ES-I3 (cell line): Measurements from ENCODE around the gene FAM13A.

Source experiments
- H3K36me3 ChIP-seq: 2 replicates; pipeline ENCODE4 v1.6.1; 2013; ENCODE audit warnings: mild to moderate bottlenecking, low read length, control low read depth, moderate library complexity; ENCODE audit not compliant: insufficient read depth
- H3K4me1 ChIP-seq: 2 replicates; pipeline ENCODE4 v1.6.1; 2013; ENCODE audit warnings: mild to moderate bottlenecking, control low read depth, low read length; ENCODE audit not compliant: insufficient read depth
- H3K9ac ChIP-seq: 2 replicates; pipeline ENCODE4 v1.6.1; 2013; ENCODE audit warnings: low read depth, mild to moderate bottlenecking, low read length, moderate library complexity
- H3K9me3 ChIP-seq: 2 replicates; pipeline ENCODE4 v1.6.1; 2013; ENCODE audit warnings: mild to moderate bottlenecking, low read length, moderate library complexity; ENCODE audit not compliant: control insufficient read depth, insufficient read depth

The FAM13A gene

DNA sequence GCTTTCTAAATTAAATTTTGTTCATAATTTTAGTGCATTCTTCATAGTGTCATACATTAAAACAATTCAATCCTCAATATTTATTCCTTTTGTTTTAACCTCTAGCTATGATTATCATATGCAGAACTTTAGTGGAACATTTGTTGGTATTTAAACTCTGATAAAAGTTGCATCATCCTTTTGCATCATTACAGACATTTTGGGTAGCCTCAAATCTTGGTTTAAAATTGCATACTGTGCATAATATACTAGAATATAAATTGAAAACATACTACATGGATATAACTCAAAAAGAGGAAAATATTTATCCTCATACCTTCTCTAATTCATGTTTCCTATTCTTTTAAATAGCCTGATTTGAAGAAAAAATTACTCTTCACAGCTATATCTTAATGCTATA, 262.0 kb downstream of the FAM13A start:
- peaks cover 16% of the 10 kb centered on the region for H3K4me1 ChIP-seq
- no peak overlapping the region for H3K9ac ChIP-seq
- H3K36me3 ChIP-seq = no peaks in the 10 kb centered on the region
- no peaks in the 10 kb centered on the region for H3K9me3 ChIP-seq

DNA sequence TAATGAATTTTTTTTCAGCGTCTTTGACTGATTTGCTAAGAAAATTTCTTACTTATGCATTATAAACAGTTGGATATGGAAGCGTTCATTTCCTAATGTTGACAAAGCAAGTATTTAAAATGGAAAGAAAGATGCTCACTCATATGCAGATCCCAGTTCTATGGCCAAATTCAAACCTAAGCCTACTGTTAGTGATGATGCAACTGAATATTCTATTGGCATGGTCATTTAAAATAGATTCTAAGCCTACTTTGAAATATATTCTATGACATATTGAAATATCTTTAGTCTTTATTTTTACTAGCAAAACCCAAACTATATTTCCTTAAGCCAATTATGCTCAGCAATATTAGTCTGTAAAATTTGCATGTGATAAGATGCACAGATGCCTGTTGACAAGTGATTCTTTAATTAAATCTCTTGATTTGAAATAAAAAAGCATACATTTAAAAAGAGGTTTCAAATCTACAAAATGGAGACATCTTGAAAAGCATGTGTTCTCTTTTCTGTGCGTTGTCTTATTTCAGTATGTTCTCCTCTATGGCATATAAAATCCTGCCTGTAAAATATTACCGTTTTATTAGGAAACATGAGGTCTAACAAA, 262.8 kb downstream of the FAM13A start:
- Histone ChIP-seq H3K36me3 (no peaks in the 10 kb centered on the region), H3K9ac (no peak overlapping the region), H3K9me3 (no peaks in the 10 kb centered on the region), H3K4me1 (peaks cover 16% of the 10 kb centered on the region)

DNA sequence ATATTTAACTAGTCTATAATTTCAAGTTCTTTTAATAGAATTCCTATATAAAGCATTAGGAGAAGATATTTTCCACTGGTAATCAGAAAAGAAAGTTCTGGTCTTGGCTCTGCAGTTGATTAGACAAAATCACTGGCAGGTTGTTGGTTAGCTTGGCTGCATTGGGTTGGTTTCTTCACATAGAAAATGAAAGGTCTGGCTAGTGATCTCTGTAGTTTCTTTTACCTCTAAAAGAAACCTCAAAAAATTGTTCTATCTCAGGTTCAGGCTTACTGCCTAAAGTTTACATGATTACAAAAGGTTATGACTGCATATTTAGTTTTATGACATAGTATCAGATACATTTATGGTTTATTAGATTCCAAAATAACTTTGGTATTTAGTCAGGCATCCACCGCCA, 263.5 kb downstream of the FAM13A start:
- Histone ChIP-seq H3K36me3 (no peaks in the 10 kb centered on the region), H3K9me3 (no peaks in the 10 kb centered on the region), H3K4me1 (peaks cover 16% of the 10 kb centered on the region), H3K9ac (no peak overlapping the region)

DNA sequence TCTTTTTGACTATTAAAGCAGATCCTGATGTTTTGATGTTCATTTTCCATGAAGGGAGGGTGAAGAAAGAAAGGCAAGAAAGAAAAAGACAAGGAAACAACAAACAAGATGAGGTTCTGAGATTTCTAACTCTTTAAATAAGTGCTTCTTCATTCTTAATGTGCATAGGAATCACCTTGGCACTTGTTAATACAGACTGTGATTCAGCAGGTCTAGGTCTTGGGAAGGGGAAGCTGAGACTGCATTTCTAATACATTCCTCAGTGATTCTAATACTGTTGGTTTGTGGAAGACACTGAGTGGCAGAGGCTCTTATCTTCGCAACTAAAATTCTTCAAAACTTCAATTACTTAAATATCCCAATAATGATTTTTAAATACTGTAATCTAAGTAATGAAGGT, 264.2 kb downstream of the FAM13A start:
- Histone ChIP-seq H3K9ac (no peak overlapping the region), H3K36me3 (no peaks in the 10 kb centered on the region), H3K4me1 (peaks cover 16% of the 10 kb centered on the region), H3K9me3 (no peaks in the 10 kb centered on the region)

DNA sequence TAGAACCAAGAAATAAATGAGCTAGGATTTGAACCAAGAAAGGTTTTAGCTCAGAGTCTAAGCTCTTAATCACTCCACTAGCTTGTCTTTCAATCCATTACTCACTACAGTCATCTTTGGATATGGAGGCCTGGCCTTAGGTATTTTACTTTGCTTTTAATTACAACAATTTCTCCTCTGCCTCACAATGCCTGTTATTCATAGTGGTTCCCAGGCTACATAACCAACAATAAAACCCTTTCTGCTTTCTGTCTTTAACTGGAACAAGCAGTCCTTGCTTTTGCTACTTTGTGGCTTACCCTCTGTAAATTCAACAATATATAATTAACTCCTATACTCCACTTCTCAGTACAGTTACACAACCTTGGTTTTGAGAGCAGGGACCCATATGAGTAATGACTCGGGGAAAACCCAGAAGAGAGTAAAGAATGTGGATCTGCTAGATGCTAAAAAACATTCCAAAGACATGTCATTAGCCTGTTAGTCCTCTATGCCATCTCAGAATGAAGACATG, 264.7 kb downstream of the FAM13A start:
- H3K9ac ChIP-seq = no peak overlapping the region
- no peaks in the 10 kb centered on the region for H3K9me3 ChIP-seq
- peaks cover 16% of the 10 kb centered on the region for H3K4me1 ChIP-seq
- H3K36me3 ChIP-seq = no peaks in the 10 kb centered on the region

DNA sequence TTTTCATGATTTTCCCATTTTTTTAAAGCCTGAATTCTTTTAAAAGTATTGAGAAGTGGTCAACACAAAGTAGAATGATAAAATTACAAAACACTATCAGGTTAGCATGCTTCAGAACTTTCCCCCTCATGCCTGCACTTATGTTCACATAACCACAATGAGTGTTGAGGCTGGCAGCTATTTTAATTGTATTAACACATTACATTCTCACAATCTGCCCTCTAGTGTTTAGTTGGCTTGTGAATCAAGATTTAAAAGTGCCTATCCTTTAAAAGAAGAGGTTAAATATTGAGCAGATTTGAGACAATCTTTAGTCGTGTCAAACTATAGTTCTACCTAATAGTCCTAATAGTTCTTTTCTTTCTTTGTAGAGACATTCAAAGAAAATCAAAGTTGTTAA, 265.7 kb downstream of the FAM13A start:
- Histone ChIP-seq H3K9ac (no peak overlapping the region), H3K9me3 (no peaks in the 10 kb centered on the region), H3K4me1 (peaks cover 16% of the 10 kb centered on the region), H3K36me3 (no peaks in the 10 kb centered on the region)

DNA sequence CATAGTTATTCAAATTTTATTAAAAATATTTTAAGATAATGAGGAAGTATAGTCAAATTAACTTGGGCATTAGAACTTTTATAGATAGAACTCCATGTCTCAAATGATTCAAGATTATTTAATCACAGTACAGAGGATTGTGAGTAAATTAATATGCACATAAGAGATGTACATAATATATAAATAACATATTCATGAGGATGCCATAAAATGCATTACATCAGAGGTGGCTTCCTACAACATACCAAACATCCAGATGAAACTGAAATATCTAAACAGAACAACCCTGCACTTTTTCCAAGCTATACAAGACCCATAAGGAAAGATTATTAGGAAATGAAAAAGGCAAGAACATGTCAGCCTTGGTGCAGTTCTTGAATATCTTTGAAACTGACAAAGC, 268.1 kb downstream of the FAM13A start:
- Histone ChIP-seq H3K9me3 (no peaks in the 10 kb centered on the region), H3K4me1 (peaks cover 16% of the 10 kb centered on the region), H3K9ac (no peak overlapping the region), H3K36me3 (no peaks in the 10 kb centered on the region)

DNA sequence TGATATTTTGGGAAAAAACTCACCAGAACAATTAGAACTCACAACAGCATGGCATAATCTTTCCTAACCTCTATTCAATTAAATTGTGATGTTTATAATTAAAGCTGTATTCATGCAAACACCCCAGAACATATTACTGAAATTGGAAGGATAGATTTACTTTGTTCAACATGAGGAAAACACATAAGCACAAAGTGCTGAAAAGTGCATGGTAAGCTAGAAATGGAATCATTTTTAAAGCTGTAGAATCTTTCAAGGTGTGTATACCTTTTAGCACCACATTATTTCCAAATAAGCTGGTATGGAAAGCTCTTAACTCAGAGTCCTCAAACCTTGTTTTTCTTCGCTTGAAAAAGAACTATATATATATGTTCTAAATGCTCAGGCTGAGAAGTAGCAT, 268.6 kb downstream of the FAM13A start:
- Histone ChIP-seq H3K9me3 (no peaks in the 10 kb centered on the region), H3K36me3 (no peaks in the 10 kb centered on the region), H3K4me1 (peaks cover 14% of the 10 kb centered on the region), H3K9ac (no peak overlapping the region)

DNA sequence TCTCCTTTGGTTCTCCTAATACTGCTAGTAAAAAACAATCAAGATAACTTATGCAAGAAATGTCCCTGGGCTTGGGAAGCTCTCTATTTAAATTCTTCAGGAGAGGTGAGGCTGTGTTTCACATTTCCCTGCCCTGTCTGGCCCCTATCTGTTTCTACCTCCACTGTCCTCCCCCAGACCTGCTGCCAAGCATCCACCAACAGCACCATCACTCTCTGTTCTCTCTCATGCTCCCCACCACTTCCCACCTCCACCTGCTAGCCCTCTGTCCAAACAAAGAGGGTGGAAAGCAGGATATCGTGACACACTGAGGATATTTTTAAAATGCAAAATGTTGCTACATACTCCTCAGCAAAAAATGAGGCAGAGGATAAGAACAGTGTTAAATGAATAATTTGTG, 271.0 kb downstream of the FAM13A start:
- Histone ChIP-seq H3K9me3 (no peaks in the 10 kb centered on the region), H3K36me3 (no peaks in the 10 kb centered on the region), H3K9ac (no peak overlapping the region), H3K4me1 (no peaks in the 10 kb centered on the region)

DNA sequence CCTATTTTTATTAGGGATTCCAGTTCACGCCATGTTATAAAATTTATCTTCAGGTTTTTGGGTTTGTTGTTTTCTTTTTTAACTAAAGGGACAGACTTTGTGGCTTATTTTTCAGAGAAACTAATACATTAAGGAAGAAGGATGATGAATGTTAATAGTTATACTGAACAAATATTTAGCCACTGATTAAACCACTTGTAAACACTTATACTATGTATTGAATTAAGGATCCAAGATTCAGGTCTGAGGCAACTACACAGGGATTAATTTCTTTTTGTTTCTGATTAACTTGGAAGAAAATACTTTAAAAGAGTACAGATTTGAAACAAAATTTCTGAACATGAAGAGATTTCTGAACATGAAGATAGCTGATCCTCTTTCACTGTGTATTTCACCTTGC, 276.6 kb downstream of the FAM13A start:
- Histone ChIP-seq H3K4me1 (no peaks in the 10 kb centered on the region), H3K36me3 (no peaks in the 10 kb centered on the region), H3K9ac (no peak overlapping the region), H3K9me3 (no peaks in the 10 kb centered on the region)

DNA sequence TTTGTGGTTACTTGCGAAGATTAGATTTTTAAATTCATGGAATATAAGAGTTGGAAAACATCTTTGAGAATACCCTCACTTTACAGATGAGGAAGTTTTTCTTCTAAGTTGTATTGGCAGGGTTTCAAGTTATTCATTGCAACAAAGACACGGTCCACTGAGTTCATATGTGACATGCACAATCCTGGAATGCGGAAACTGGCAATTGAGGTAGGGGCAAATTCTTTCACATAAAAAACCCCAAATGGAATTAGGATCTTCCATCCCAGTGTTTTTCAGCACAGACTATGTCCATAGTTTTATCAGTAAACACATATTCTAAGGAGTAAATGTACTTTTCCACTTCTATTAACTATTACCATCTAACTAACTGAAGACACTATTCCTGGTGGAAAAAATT, 277.6 kb downstream of the FAM13A start:
- no peaks in the 10 kb centered on the region for H3K36me3 ChIP-seq
- H3K9ac ChIP-seq = no peak overlapping the region
- no peaks in the 10 kb centered on the region for H3K4me1 ChIP-seq
- no peaks in the 10 kb centered on the region for H3K9me3 ChIP-seq

DNA sequence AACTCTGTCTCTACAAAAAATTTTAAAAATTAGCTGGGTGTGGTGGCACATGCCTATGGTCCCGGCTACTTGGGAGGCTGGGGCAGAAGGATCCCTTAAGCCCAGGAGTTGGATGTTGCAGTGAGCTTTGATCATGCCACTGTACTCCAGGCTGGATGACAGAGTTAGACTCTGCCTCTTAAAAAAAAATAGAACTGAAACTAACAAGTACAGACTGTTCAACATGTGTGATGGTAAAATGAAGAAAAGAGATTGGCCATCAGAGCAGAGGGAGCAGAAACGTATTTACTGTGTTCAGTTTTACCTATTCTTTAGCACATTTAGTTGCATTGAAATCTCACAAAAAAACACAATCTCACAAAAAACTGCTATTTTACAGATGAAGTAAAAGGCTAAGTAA, 281.5 kb downstream of the FAM13A start:
- Histone ChIP-seq H3K9ac (no peak overlapping the region), H3K9me3 (no peaks in the 10 kb centered on the region), H3K4me1 (no peaks in the 10 kb centered on the region), H3K36me3 (no peaks in the 10 kb centered on the region)

DNA sequence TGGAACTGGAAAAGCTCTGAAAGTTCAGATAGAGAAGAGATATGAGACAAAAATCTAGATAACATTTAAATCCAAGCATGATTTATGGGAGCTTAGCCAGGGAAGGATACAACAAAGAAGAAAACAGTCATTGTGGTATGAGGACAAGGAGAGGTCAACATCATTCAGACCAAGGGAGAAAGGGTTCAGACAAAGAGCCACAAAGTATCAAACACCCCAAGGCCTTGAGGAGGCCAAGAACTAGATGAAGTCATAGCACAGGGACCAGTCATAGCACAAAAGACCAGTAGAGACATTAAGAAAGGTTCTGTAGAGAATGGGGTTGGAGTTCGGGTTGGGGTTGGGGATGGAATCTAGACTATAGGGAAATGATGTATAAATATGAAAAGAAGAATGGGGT, 282.0 kb downstream of the FAM13A start:
- Histone ChIP-seq H3K4me1 (no peaks in the 10 kb centered on the region), H3K9me3 (no peaks in the 10 kb centered on the region), H3K9ac (no peak overlapping the region), H3K36me3 (no peaks in the 10 kb centered on the region)

DNA sequence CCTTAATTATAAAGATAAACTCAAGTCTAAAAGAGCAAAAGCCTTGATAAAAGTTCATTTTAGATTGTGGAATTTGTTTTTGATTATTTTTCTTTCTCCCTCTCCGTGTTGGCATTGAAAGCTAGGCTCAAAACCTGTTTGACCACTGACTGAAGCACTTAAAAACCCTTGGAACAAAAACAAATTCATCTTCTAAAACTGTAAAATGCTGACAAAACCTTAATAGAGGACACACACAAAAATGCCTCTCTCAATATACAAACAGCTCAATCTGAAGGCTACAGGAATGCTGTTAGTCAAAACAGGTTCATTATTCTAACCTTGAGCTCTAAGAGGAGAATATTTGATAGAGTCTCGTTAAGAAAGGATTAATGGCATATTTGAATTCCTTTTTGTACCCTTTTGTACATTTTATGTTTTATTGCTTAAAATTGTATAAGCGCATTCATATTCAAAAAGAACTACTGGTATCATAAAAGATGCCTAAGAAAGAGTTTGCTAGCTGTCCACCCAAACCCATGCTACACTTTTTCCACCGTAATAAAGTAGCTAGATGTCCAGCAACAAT, 285.0 kb downstream of the FAM13A start:
- H3K9ac ChIP-seq = no peak overlapping the region
- no peaks in the 10 kb centered on the region for H3K4me1 ChIP-seq
- no peaks in the 10 kb centered on the region for H3K9me3 ChIP-seq
- no peaks in the 10 kb centered on the region for H3K36me3 ChIP-seq

DNA sequence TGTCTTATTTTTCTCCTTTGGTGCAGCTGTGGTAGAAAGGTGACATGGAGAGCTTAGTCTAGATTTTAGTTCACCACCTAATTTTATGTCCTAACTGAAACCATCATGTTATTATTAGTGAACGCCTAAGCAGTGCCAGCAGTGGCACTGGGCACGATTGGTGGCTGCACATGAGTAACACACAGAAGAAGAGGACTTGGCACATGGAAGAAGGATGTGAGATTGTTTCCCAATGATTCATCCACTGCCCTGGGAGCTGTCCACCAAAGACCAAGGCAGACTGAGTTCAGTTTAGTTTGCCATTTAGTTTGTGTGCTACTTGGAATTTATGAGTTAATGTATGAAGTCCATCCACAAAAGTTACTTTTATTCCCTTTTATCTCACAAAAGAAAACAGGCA, 291.3 kb downstream of the FAM13A start:
- Histone ChIP-seq H3K4me1 (peaks cover 8% of the 10 kb centered on the region; the same call in 1 of the 2 replicates), H3K9me3 (no peaks in the 10 kb centered on the region), H3K9ac (no peak overlapping the region), H3K36me3 (no peaks in the 10 kb centered on the region; the same call in 1 of the 2 replicates)
